LNCaP clone FGC (cell line): ENCODE results near the gene TRAM2.

ENCODE experiments used
- DNase-seq: peaks from one replicate; pipeline ENCODE4 v3.0.0-alpha.2; 2011; ENCODE audit warnings: low read depth
- H3K4me3 ChIP-seq: 2 replicates; pipeline ENCODE4 v1.5.1; 2011; ENCODE audit warnings: mild to moderate bottlenecking, low read depth, low read length, control low read depth
- TF ChIP-seq, protein P1 (sequence below): IDR thresholded peaks from 2 replicates; pipeline ENCODE4 v1.5.1; 2012; ENCODE audit warnings: mild to moderate bottlenecking; ENCODE audit not compliant: control insufficient read depth, insufficient read depth; ENCODE audit errors: extremely low read depth

The TRAM2 gene

DNA sequence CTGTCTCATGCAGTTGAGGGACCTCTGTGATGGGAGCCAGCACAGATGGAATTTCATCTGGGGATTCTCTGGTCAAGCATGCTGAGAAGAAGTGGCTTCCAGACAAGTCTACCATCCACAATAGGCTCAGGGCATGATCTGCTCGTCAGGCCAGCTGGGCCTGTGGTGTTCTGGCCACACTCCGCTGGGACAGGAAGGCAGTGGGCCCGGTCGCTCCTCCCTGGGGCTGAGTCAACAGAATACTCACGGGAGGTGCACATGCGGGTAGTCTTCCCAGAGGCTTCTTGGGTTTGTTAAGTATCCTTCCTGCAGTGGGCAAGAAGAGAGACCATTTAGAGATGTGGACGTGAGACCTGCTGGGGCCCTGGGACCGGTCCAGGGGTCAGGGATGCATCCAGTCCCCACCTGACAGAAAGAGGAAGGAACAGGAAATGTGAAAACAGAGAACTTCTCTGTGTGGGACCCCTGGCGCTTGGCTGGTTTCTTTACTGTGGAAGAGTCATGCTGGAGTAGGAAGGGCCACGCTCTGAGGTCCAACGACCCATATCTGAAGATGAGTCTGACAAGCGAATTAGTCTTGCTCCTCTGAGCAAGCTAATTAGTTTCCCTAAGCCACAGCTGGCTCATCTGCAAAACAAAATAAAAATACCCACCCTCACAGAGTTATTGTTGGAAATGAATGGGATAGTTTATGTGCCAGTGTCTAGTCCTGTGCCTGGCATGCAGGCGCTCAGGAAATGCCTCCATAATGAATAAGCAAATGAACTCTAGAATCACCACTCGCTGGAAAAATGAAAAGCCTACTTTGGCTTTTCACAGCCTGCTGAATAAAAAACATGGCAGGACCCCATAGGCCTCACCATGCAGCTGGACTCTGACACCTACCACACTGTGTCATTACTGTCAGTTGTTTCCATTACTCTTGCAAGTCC, 67.3 kb downstream of the TRAM2 start:
- DNase-seq = no peak
- TF ChIP-seq, protein P1, sequence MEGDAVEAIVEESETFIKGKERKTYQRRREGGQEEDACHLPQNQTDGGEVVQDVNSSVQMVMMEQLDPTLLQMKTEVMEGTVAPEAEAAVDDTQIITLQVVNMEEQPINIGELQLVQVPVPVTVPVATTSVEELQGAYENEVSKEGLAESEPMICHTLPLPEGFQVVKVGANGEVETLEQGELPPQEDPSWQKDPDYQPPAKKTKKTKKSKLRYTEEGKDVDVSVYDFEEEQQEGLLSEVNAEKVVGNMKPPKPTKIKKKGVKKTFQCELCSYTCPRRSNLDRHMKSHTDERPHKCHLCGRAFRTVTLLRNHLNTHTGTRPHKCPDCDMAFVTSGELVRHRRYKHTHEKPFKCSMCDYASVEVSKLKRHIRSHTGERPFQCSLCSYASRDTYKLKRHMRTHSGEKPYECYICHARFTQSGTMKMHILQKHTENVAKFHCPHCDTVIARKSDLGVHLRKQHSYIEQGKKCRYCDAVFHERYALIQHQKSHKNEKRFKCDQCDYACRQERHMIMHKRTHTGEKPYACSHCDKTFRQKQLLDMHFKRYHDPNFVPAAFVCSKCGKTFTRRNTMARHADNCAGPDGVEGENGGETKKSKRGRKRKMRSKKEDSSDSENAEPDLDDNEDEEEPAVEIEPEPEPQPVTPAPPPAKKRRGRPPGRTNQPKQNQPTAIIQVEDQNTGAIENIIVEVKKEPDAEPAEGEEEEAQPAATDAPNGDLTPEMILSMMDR = no peak
- no peak overlapping the region for H3K4me3 ChIP-seq

DNA sequence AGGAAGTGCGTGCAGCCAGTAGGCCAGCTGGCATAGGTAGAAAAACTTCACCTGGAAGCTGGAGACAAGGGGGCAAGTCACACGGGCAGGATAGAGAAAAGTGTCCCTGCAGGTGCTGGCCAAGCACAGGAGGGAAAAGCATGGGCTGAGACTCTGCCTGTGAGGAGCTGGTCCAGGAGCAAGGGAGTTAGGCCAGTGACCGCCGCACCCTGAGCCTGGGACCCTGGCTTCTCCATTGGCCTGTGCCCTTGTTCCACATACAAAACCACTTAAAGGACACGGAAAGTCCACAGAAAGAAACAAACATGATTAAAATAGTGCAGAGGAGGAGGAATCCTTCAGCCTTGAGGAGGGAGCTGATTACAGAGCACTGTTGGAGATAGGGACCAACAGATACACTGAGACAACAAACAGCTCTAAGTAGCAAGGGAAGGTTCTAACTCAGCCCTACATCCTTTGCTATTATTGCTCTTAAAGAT, 68.6 kb downstream of the TRAM2 start:
- H3K4me3 ChIP-seq = no peak overlapping the region
- TF ChIP-seq, protein P1 = no peak
- DNase-seq = no peak

DNA sequence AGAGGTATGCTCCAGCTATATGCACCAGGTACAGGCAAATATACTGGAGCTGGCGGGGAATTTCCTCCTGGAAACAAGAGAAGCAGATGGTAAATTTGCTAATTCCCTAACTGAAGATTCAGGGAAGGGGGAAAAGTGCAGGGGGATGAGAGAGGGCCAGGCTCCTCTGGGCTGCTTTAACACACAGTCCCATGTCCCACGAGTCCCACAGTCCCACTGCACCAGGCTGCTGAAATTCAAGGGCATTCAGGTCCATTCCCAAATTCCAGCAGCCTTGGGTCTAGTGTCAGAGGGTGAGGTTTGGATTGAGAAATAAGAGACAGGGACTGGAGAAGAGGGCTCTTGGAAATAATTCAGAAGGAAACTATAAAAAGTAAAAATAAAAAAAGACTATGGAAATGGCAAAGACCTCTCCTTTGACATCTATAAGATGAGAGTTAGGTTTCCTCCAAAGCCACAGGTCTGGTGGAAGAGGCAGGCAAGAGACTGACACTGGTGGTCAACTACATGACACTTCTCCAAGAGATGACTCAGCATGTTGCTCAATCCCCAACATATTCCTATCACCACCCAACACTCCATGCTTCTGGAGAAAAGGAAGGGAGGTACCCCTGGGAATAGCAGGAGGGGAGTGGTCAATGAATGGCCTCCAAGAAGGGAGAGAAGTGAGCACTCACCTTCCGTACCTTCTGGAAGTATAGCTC, 69.2 kb downstream of the TRAM2 start:
- DNase-seq = no peak
- TF ChIP-seq, protein P1 = no peak
- H3K4me3 ChIP-seq = no peak overlapping the region

DNA sequence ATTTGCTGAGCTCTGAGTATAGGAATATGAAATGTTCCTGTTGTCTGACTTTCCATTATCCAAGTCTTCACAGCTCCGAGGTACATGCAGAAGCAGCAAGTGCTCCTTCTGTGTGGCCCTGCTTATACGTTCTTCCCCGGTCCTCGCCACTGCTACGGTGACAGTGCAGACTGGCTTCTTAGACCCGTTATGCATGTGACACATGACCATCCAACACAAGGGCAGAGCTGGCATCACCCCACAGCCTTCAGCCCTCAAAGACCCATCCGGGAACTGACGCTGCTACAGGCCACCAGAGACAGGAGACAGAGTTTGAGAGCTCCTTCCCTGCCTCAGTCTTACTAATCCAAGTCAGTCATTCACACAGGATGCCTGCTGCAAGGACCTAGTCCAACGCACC, 70.4 kb downstream of the TRAM2 start:
- TF ChIP-seq, protein P1 = no peak
- no peak for DNase-seq
- H3K4me3 ChIP-seq = no peak overlapping the region

DNA sequence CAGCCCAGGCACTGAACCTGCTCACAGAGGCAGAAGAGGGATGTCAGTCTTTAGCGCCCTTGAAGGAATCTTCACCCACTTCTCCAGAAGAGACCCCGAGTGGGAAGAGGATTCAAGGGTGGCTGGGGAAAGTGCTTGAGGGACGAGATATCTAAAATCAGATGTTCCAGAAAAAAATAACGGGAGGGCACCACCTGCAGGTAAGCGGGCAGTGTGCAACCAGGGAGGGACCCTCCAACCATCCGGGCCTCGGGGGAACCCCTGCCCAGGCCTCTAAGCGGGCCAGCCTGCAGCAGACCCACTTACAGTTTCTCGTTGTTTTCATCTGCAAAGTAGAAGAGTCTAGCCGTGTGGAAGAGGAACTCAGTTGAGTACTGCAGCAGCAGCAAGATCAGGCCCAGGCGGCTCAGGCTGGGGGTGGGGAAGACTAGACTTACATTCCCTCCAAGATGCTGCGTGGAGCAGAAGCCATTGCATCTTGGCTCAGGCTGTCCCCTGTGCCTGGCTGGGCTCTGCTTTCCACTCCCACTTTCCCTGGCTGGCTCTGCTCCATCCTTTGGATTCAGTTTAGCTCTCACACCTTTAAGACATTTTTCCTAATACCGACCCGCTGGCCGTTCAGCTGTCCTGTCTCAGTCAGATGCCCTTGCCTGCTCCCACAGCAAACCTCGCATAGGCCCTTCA, 71.0 kb downstream of the TRAM2 start:
- no peak overlapping the region for H3K4me3 ChIP-seq
- TF ChIP-seq, protein P1 = no peak
- DNase-seq = no peak

DNA sequence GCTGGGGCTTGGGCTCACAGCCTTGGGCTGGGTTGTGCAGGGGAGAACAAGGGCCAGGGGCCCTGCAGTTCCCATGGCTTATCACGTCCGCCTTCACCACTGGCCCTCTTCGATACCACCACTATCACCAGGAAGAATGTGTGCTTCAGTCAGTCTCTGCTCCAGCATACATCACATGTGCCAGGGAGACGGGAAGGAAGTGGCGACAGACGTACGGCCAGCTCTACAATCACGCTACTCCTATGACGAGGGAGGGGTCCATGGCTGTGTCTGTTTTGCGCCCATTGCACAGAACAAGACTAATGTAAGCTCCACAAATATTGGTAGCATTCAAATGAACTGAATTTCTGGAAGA, 72.1 kb downstream of the TRAM2 start:
- DNase-seq = no peak
- TF ChIP-seq, protein P1 = no peak
- H3K4me3 ChIP-seq = no peak overlapping the region
